H1 (cell line): Measurements from ENCODE around the gene PRR23C.

Source experiments
- ATF3 ChIP-seq: IDR thresholded peaks from 2 replicates; pipeline ENCODE4 v1.6.1; 2011; ENCODE audit warnings: low read depth, mild to moderate bottlenecking, low read length; ENCODE audit not compliant: insufficient read depth
- CREB1 ChIP-seq: IDR thresholded peaks from 2 replicates; pipeline ENCODE4 v1.6.1; 2012; ENCODE audit warnings: inconsistent platforms
- EZH2 ChIP-seq: fragments of 200-600 bp; sonication (generic); IDR thresholded peaks from 2 replicates; pipeline ENCODE4 v1.7.1; 2012; ENCODE audit warnings: low read depth, mild to moderate bottlenecking, moderate library complexity, low read length, inconsistent platforms; ENCODE audit not compliant: severe bottlenecking
- KDM1A ChIP-seq: fragments of 200-600, 300-600 bp; sonication (generic); IDR thresholded peaks from 2 replicates; pipeline ENCODE4 v1.7.1; 2016; ENCODE audit warnings: mild to moderate bottlenecking, low read length, borderline replicate concordance
- POLR2A ChIP-seq, 2 experiments: IDR thresholded peaks; 1 replicate in 1 of 2; 2 replicates in 1 of 2; pipeline ENCODE4 v1.6.1; 2011; ENCODE audit warnings: low read depth in 2 of 2, low read length in 2 of 2, mild to moderate bottlenecking in 2 of 2; ENCODE audit errors: control extremely low read depth in 1 of 2
- YY1 ChIP-seq: IDR thresholded peaks from 2 replicates; pipeline ENCODE4 v1.6.1; 2011; ENCODE audit warnings: low read depth, mild to moderate bottlenecking, low read length
- ZNF274 ChIP-seq: IDR thresholded peaks from 2 replicates; pipeline ENCODE4 v1.7.0; 2012; ENCODE audit warnings: low read length, borderline replicate concordance; ENCODE audit errors: extremely low read depth
- TF ChIP-seq, protein P1 (sequence below): IDR thresholded peaks from 2 replicates; pipeline ENCODE4 v1.6.1; 2012; ENCODE audit warnings: inconsistent platforms
- TF ChIP-seq, protein P2 (sequence below), 3 experiments: IDR thresholded peaks; 1 replicate in 2 of 3; 2 replicates in 1 of 3; pipeline versions ENCODE4 v1.5.1 to v1.6.1; 2011; ENCODE audit warnings: low read length in 3 of 3, mild to moderate bottlenecking in 3 of 3, inconsistent platforms in 2 of 3, low read depth in 1 of 3, moderate library complexity in 1 of 3; ENCODE audit not compliant: insufficient read depth in 1 of 3; ENCODE audit errors: control extremely low read depth in 1 of 3

- TF ChIP-seq, protein P1, sequence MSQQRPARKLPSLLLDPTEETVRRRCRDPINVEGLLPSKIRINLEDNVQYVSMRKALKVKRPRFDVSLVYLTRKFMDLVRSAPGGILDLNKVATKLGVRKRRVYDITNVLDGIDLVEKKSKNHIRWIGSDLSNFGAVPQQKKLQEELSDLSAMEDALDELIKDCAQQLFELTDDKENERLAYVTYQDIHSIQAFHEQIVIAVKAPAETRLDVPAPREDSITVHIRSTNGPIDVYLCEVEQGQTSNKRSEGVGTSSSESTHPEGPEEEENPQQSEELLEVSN = no peak
- TF ChIP-seq, protein P2, sequence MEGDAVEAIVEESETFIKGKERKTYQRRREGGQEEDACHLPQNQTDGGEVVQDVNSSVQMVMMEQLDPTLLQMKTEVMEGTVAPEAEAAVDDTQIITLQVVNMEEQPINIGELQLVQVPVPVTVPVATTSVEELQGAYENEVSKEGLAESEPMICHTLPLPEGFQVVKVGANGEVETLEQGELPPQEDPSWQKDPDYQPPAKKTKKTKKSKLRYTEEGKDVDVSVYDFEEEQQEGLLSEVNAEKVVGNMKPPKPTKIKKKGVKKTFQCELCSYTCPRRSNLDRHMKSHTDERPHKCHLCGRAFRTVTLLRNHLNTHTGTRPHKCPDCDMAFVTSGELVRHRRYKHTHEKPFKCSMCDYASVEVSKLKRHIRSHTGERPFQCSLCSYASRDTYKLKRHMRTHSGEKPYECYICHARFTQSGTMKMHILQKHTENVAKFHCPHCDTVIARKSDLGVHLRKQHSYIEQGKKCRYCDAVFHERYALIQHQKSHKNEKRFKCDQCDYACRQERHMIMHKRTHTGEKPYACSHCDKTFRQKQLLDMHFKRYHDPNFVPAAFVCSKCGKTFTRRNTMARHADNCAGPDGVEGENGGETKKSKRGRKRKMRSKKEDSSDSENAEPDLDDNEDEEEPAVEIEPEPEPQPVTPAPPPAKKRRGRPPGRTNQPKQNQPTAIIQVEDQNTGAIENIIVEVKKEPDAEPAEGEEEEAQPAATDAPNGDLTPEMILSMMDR (IDR thresholded peaks at IDR 0.05; ENCODE audit: control extremely low read depth in 1 of 3, insufficient read depth in 1 of 3, low read depth in 1 of 3, low read length in 3 of 3) = no peak
- no peak for TF ChIP-seq ATF3
- no peak for TF ChIP-seq POLR2A (IDR thresholded peaks at IDR 0.05; ENCODE audit: control extremely low read depth in 1 of 2, low read depth in 2 of 2, low read length in 2 of 2)
- TF ChIP-seq KDM1A = no peak
- no peak for TF ChIP-seq ZNF274
- TF ChIP-seq YY1 = no peak
- TF ChIP-seq EZH2 = no peak
- TF ChIP-seq CREB1 = no peak
These were observed 29.9 kb upstream of the PRR23C start for GRCh38 chr3:139074565-139075115.
